Suprapubic skin (tissue), 3 donors: ENCODE data around the gene NEU4.

Experiments used
- CTCF ChIP-seq, 2 donors: fragments of 200-600 bp in 1 of 2; fragments of 450-650 bp in 1 of 2; sonication (generic) in 1 of 2; IDR thresholded peaks; one replicate each; pipeline ENCODE4 v1.5.1; 2016 to 2019; ENCODE audit warnings: antibody characterized with exemption in 2 of 2, mild to moderate bottlenecking in 1 of 2, moderate library complexity in 1 of 2
- POLR2A ChIP-seq, 2 donors: fragments of 450-650 bp; IDR thresholded peaks; one replicate each; pipeline ENCODE4 v1.6.1; 2017; ENCODE audit warnings: antibody characterized with exemption in 2 of 2, mild to moderate bottlenecking in 2 of 2, moderate library complexity in 2 of 2

DNA sequence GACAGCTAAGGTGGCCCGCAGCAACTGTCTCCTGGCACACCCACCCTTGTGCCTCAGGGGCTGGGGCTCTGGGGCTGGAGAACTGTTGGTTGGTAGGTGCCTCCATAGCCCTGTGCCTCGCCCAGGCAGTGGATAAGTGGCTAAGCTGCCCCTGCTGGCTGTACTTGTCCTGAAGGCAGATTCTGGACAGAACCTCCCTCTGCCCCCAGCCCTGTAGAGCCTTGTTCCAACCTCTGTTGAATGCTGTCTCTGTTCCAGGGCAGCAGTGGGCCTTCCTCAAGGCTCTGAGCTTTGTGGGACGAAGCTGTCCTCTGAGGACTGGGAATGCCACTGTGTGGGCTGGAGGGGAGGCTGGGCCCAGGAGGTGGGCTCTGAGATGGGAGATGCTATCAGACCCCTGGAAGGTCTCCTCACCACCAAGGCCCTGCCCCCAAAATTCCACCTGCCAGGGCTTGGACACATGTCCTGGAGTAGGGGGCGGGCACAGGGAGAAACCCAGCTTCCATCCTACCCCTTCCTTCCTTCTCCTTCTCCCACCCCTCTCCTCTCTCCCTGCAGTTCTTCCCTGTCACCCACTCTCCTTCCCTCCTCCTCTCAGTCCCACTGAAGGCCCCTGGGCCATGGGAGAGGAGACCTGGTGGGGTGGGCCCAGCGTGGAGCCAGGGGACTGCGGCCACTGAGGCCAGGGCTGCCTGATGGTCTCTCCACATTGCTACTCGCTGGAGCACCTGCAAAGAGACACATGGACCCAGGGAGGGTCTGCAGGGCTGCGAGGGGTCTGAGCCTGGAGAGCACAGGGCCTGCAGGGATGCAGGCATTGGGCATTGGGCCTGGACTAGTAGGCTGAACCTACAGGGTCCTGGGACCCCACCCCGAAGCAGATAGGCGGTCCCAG, 51.4 kb downstream of the NEU4 start:
- TF ChIP-seq POLR2A (IDR thresholded peaks at IDR 0.05) (no peak), CTCF (IDR thresholded peaks at IDR 0.05) (no peak)
